Upper lobe of left lung (tissue), 6 donors: ENCODE measurements around the gene PSMG3. TPM values are rescaled to one million over a fixed set of nuclear protein-coding genes. Genes with fewer than 3 reads are reported as not detected.

Source experiments
- ATAC-seq, 2 donors: fragments of 200-7000 bp; cut with Tn5 transposase; one replicate each; pipeline ENCODE4 v1.9.1; 2022; ENCODE audit warnings: mild to moderate bottlenecking in 2 of 2, moderate library complexity in 2 of 2; ENCODE audit not compliant: low FRiP score in 2 of 2
- DNase-seq, 2 donors: peaks; one replicate each; pipeline ENCODE4 v3.0.0-alpha.2; 2019 to 2020
- H3K27ac ChIP-seq, 4 donors: fragments of 200-600 bp; sonication (generic); one replicate each; pipeline ENCODE4 v1.5.1; 2016 to 2019
- H3K27me3 ChIP-seq, 4 donors: fragments of 200-600 bp; sonication (generic); one replicate each; pipeline ENCODE4 v1.5.1; 2017 to 2019
- H3K36me3 ChIP-seq, 4 donors: fragments of 200-600 bp; sonication (generic); one replicate each; pipeline ENCODE4 v1.5.1; 2016 to 2019
- H3K4me1 ChIP-seq, 4 donors: fragments of 200-600 bp; sonication (generic); one replicate each; pipeline ENCODE4 v1.5.1; 2018 to 2019
- H3K4me3 ChIP-seq, 4 donors: fragments of 200-600 bp; sonication (generic); one replicate each; pipeline ENCODE4 v1.5.1; 2017 to 2019; ENCODE audit warnings: mild to moderate bottlenecking in 2 of 4, moderate library complexity in 1 of 4
- H3K9me3 ChIP-seq, 4 donors: fragments of 200-600 bp; sonication (generic); one replicate each; pipeline ENCODE4 v1.5.1; 2018 to 2019
- CTCF ChIP-seq, 6 experiments: fragments of 450-650 bp in 4 of 6; fragments of 200-600 bp in 2 of 6; sonication (generic) in 2 of 6; IDR thresholded peaks; one replicate each; pipeline ENCODE4 v1.5.1; 2016 to 2019; ENCODE audit warnings: antibody characterized with exemption in 6 of 6
- EP300 ChIP-seq, 4 donors: sonication (generic); formaldehyde crosslinking; IDR thresholded peaks; one replicate each; pipeline ENCODE4 v1.5.1; 2017; ENCODE audit warnings: antibody characterized with exemption in 4 of 4, control low read depth in 2 of 4
- POLR2A ChIP-seq, 4 donors: fragments of 450-650 bp; IDR thresholded peaks; one replicate each; pipeline ENCODE4 v1.5.1; 2016 to 2017; ENCODE audit warnings: antibody characterized with exemption in 4 of 4, mild to moderate bottlenecking in 2 of 4
- POLR2AphosphoS5 ChIP-seq, 2 donors: sonication (generic); formaldehyde crosslinking; IDR thresholded peaks; one replicate each; pipeline ENCODE4 v1.5.1; 2017; ENCODE audit warnings: antibody characterized with exemption in 2 of 2
- WGBS, 2 donors: methylation state at CpG; one replicate each; pipeline ENCODE4 v1.1.5; 2017 to 2018; 5-methylcytosine and 5-hydroxymethylcytosine counted together
- total RNA-seq, 6 donors: library from RNA; depleted of rRNA in 4 of 6; stranded (reverse); fragments of >200 nt in 4 of 6; gene quantifications; one replicate each; pipeline versions ENCODE4 v1.1.0 to v1.2.1, GENCODE V29; 2016 to 2021
- donor health status: DM: no; HTN: no; CAD: no; lungs with moderate emphysema.
- donor health status: DM: no; HTN: yes; CAD: no; lungs with severe emphysema.

Gene PSMG3
- total RNA-seq, 6 donors from 2014 or later: 19.0 to 53.1 (median 21.6) TPM

- no peak overlapping the region for H3K27ac ChIP-seq
- peaks cover 0 to 17% (median 4%) of the 10 kb centered on the region in 4 donors for H3K27me3 ChIP-seq
- no peak overlapping the region for H3K4me3 ChIP-seq
- peaks cover 0 to 10% (median 8%) of the 10 kb centered on the region in 4 donors for H3K9me3 ChIP-seq
- DNase-seq (no peak), ATAC-seq (no peak)
- 93 to 100% methylated on average over 1 of the region's 1 CpG for WGBS, 2 donors
- peaks cover 0 to 8% (median 0%) of the 10 kb centered on the region in 4 donors for H3K4me1 ChIP-seq
- no peaks in the 10 kb centered on the region for H3K36me3 ChIP-seq
- TF ChIP-seq POLR2A (IDR thresholded peaks at IDR 0.05) (no peak), CTCF (IDR thresholded peaks at IDR 0.05) (no peak), POLR2AphosphoS5 (IDR thresholded peaks at IDR 0.05) (no peak), EP300 (IDR thresholded peaks at IDR 0.05) (no peak)
These were observed 19.1 kb upstream of the PSMG3 start for GRCh38 chr7:1588978-1589377.

GRCh38 chr7:1587738-1588137 lies 17.9 kb upstream of the PSMG3 start:
- Histone ChIP-seq H3K4me1 (peaks cover 0 to 8% (median 0%) of the 10 kb centered on the region in 4 donors), H3K27me3 (peaks cover 0 to 13% (median 4%) of the 10 kb centered on the region in 4 donors), H3K36me3 (no peaks in the 10 kb centered on the region), H3K9me3 (peaks cover 0 to 10% (median 8%) of the 10 kb centered on the region in 4 donors), H3K27ac (no peak overlapping the region), H3K4me3 (no peak overlapping the region)
- WGBS, 2 donors: 82 to 85% methylated on average over 6 to 12 of the region's 12 CpGs
- DNase-seq (no peak), ATAC-seq (no peak)
- TF ChIP-seq POLR2AphosphoS5 (IDR thresholded peaks at IDR 0.05): no peak
- no peak for TF ChIP-seq EP300 (IDR thresholded peaks at IDR 0.05)
- TF ChIP-seq POLR2A (IDR thresholded peaks at IDR 0.05): no peak
- no peak for TF ChIP-seq CTCF (IDR thresholded peaks at IDR 0.05)

- ATAC-seq: no peak
- 72 to 85% methylated on average over 12 to 33 of the region's 42 CpGs for WGBS, 2 donors
These were observed 17.2 kb upstream of the PSMG3 start for GRCh38 chr7:1586827-1587705.

GRCh38 chr7:1586126-1586826 lies 16.4 kb upstream of the PSMG3 start:
- TF ChIP-seq EP300 (IDR thresholded peaks at IDR 0.05): no peak
- TF ChIP-seq CTCF (IDR thresholded peaks at IDR 0.05): no peak
- no peak for TF ChIP-seq POLR2AphosphoS5 (IDR thresholded peaks at IDR 0.05)
- TF ChIP-seq POLR2A (IDR thresholded peaks at IDR 0.05): no peak

More at GRCh38 chr7:1586827-1587705, 17.2 kb upstream of the PSMG3 start:
- H3K27me3 ChIP-seq: peaks cover 0 to 10% (median 3%) of the 10 kb centered on the region in 4 donors
- no peak overlapping the region for H3K27ac ChIP-seq
- TF ChIP-seq POLR2A (IDR thresholded peaks at IDR 0.05) (no peak), EP300 (IDR thresholded peaks at IDR 0.05) (no peak)
- peaks cover 0 to 3% (median 0%) of the 10 kb centered on the region in 4 donors for H3K4me1 ChIP-seq
- H3K36me3 ChIP-seq: no peaks in the 10 kb centered on the region
- H3K9me3 ChIP-seq: peaks cover 0 to 10% (median 8%) of the 10 kb centered on the region in 4 donors
- DNase-seq: peak in 1 of 2 donors; percentile 77
- no peak overlapping the region for H3K4me3 ChIP-seq

More at GRCh38 chr7:1586126-1586826, 16.4 kb upstream of the PSMG3 start:
- DNase-seq (peak in 1 of 2 donors; percentile 63), ATAC-seq (no peak)
- H3K36me3 ChIP-seq: no peaks in the 10 kb centered on the region
- no peaks in the 10 kb centered on the region for H3K4me1 ChIP-seq
- peaks cover 0 to 3% (median 1%) of the 10 kb centered on the region in 4 donors for H3K27me3 ChIP-seq
- H3K4me3 ChIP-seq: no peak overlapping the region
- H3K27ac ChIP-seq: no peak overlapping the region
- 89 to 93% methylated on average over 32 to 33 of the region's 34 CpGs for WGBS, 2 donors
- peaks cover 0 to 10% (median 8%) of the 10 kb centered on the region in 4 donors for H3K9me3 ChIP-seq
